IPS-18a (cell line): ENCODE results near the gene THOC5.

Experiments used
- H3K27ac ChIP-seq: one replicate; pipeline ENCODE4 v1.5.1; 2013; ENCODE audit warnings: low read length
- H3K27me3 ChIP-seq: one replicate; pipeline ENCODE4 v1.6.1; 2013; ENCODE audit warnings: mild to moderate bottlenecking, low read length; ENCODE audit not compliant: control insufficient read depth, insufficient read depth
- H3K36me3 ChIP-seq: one replicate; pipeline ENCODE4 v1.6.1; 2013; ENCODE audit warnings: low read depth, low read length; ENCODE audit not compliant: control insufficient read depth
- H3K4me1 ChIP-seq: one replicate; pipeline ENCODE4 v1.6.1; 2013; ENCODE audit warnings: low read depth, low read length; ENCODE audit not compliant: control insufficient read depth
- H3K4me3 ChIP-seq: one replicate; pipeline ENCODE4 v1.5.1; 2013; ENCODE audit warnings: low read length
- H3K9ac ChIP-seq: one replicate; pipeline ENCODE4 v1.6.1; 2013; ENCODE audit warnings: mild to moderate bottlenecking, low read length, moderate library complexity
- H3K9me3 ChIP-seq: one replicate; pipeline ENCODE4 v1.6.1; 2013; ENCODE audit warnings: low read depth, low read length; ENCODE audit not compliant: control insufficient read depth

Gene THOC5

GRCh38 chr22:29480262-29480511 is 73.4 kb downstream of the THOC5 start:
- no peak overlapping the region for H3K4me3 ChIP-seq

GRCh38 chr22:29479417-29480261 is 73.9 kb downstream of the THOC5 start, which contains the start of gene NEFH:
Gene NEFH, plus strand, starts transcription at chr22:29480218. Its CDS starts 45 bp downstream, at chr22:29480263.
- Histone ChIP-seq H3K27me3 (peaks cover 78% of the 10 kb centered on the region), H3K27ac (no peak within 1 kb of the TSS), H3K36me3 (no peaks in the 10 kb centered on the region), H3K9me3 (no peaks in the 10 kb centered on the region), H3K9ac (peak within 1 kb of the TSS; percentile 14), H3K4me1 (peaks cover 21% of the 10 kb centered on the region), H3K4me3 (peak within 1 kb of the TSS; percentile 47)

More at GRCh38 chr22:29480262-29480511, 73.4 kb downstream of the THOC5 start:
- no peaks in the 10 kb centered on the region for H3K36me3 ChIP-seq
- no peaks in the 10 kb centered on the region for H3K9me3 ChIP-seq
- H3K27ac ChIP-seq = no peak overlapping the region
- peaks cover 78% of the 10 kb centered on the region for H3K27me3 ChIP-seq
- H3K4me1 ChIP-seq = peaks cover 21% of the 10 kb centered on the region
- H3K9ac ChIP-seq = no peak overlapping the region

- H3K4me1 ChIP-seq = peaks cover 21% of the 10 kb centered on the region
- H3K27me3 ChIP-seq = peaks cover 78% of the 10 kb centered on the region
- H3K9ac ChIP-seq = no peak overlapping the region
- no peak overlapping the region for H3K27ac ChIP-seq
- H3K36me3 ChIP-seq = no peaks in the 10 kb centered on the region
- H3K9me3 ChIP-seq = no peaks in the 10 kb centered on the region
- H3K4me3 ChIP-seq = peak overlapping the region; percentile 43
These were observed 75.0 kb downstream of the THOC5 start for GRCh38 chr22:29478326-29479276.

- H3K27me3 ChIP-seq = peaks cover 76% of the 10 kb centered on the region
- H3K4me3 ChIP-seq = peak overlapping the region; percentile 43
- H3K4me1 ChIP-seq = peaks cover 21% of the 10 kb centered on the region
- no peak overlapping the region for H3K27ac ChIP-seq
- H3K9me3 ChIP-seq = no peaks in the 10 kb centered on the region
- H3K36me3 ChIP-seq = no peaks in the 10 kb centered on the region
- H3K9ac ChIP-seq = no peak overlapping the region
These were observed 75.7 kb downstream of the THOC5 start for GRCh38 chr22:29477723-29478318.

GRCh38 chr22:29476116-29476515 is 77.4 kb downstream of the THOC5 start:
- Histone ChIP-seq H3K4me3 (no peak overlapping the region), H3K4me1 (peaks cover 8% of the 10 kb centered on the region), H3K9me3 (no peaks in the 10 kb centered on the region), H3K27me3 (peaks cover 66% of the 10 kb centered on the region), H3K9ac (no peak overlapping the region), H3K36me3 (no peaks in the 10 kb centered on the region), H3K27ac (no peak overlapping the region)

- no peak overlapping the region for H3K27ac ChIP-seq
- peaks cover 60% of the 10 kb centered on the region for H3K27me3 ChIP-seq
- H3K4me1 ChIP-seq = peaks cover 8% of the 10 kb centered on the region
- H3K4me3 ChIP-seq = no peak overlapping the region
- no peak overlapping the region for H3K9ac ChIP-seq
- no peaks in the 10 kb centered on the region for H3K9me3 ChIP-seq
- no peaks in the 10 kb centered on the region for H3K36me3 ChIP-seq
These were observed 78.0 kb downstream of the THOC5 start for GRCh38 chr22:29475550-29475949.

- no peaks in the 10 kb centered on the region for H3K9me3 ChIP-seq
- no peak overlapping the region for H3K4me3 ChIP-seq
- H3K27me3 ChIP-seq = peaks cover 57% of the 10 kb centered on the region
- peaks cover 10% of the 10 kb centered on the region for H3K4me1 ChIP-seq
- no peaks in the 10 kb centered on the region for H3K36me3 ChIP-seq
- H3K9ac ChIP-seq = no peak overlapping the region
- H3K27ac ChIP-seq = no peak overlapping the region
These were observed 80.6 kb downstream of the THOC5 start for GRCh38 chr22:29473001-29473400.

- H3K9ac ChIP-seq = no peak overlapping the region
These were observed 83.2 kb downstream of the THOC5 start for GRCh38 chr22:29470159-29470855.

GRCh38 chr22:29469755-29470154 is 83.8 kb downstream of the THOC5 start:
- Histone ChIP-seq H3K4me1 (peaks cover 7% of the 10 kb centered on the region), H3K9me3 (no peaks in the 10 kb centered on the region), H3K4me3 (peak overlapping the region; percentile 75), H3K36me3 (no peaks in the 10 kb centered on the region), H3K9ac (no peak overlapping the region), H3K27ac (no peak overlapping the region), H3K27me3 (peaks cover 32% of the 10 kb centered on the region)

More at GRCh38 chr22:29470159-29470855, 83.2 kb downstream of the THOC5 start:
- H3K4me3 ChIP-seq = peak overlapping the region; percentile 75
- H3K27me3 ChIP-seq = peaks cover 33% of the 10 kb centered on the region
- H3K27ac ChIP-seq = no peak overlapping the region
- no peaks in the 10 kb centered on the region for H3K36me3 ChIP-seq
- H3K4me1 ChIP-seq = peaks cover 7% of the 10 kb centered on the region
- H3K9me3 ChIP-seq = no peaks in the 10 kb centered on the region

- H3K4me3 ChIP-seq = no peak overlapping the region
- H3K36me3 ChIP-seq = no peaks in the 10 kb centered on the region
- no peaks in the 10 kb centered on the region for H3K9me3 ChIP-seq
- H3K4me1 ChIP-seq = peaks cover 2% of the 10 kb centered on the region
- H3K27ac ChIP-seq = no peak overlapping the region
- no peak overlapping the region for H3K9ac ChIP-seq
- H3K27me3 ChIP-seq = peaks cover 19% of the 10 kb centered on the region
These were observed 89.0 kb downstream of the THOC5 start for GRCh38 chr22:29464581-29464980.

- no peak overlapping the region for H3K27ac ChIP-seq
- H3K9ac ChIP-seq = no peak overlapping the region
- peaks cover 9% of the 10 kb centered on the region for H3K27me3 ChIP-seq
- H3K9me3 ChIP-seq = no peaks in the 10 kb centered on the region
- H3K4me3 ChIP-seq = no peak overlapping the region
- no peaks in the 10 kb centered on the region for H3K36me3 ChIP-seq
- no peaks in the 10 kb centered on the region for H3K4me1 ChIP-seq
These were observed 89.9 kb downstream of the THOC5 start for GRCh38 chr22:29463629-29464028.
